HepG2 (cell line): ENCODE results near the gene VSIR. TPM values are rescaled to one million over a fixed set of nuclear protein-coding genes. Genes with fewer than 3 reads are reported as not detected.

ENCODE experiments used
- ATAC-seq: fragments of 200-7000 bp; cut with Tn5 transposase; 3 replicates; pipeline ENCODE4 v1.9.1; 2020; ENCODE audit warnings: mild to moderate bottlenecking, moderate library complexity
- BruUV-seq: library from RNA; stranded (reverse); fragments of 400-500 nt; replicated peaks from 2 replicates; lab custom pipeline; 2021; lab: Mats Ljungman, UMichigan
- CTCF ChIA-PET: fragments of 300-600 bp; formaldehyde crosslinking; extraction: SDS; loops from one replicate; lab custom pipeline; 2021; ENCODE audit warnings: low total read pairs, inconsistent platforms, low intra/inter-chr PET ratio; lab: Yijun Ruan, JAX
- POLR2A ChIA-PET: fragments of 350-600 bp; sonication (Branson Sonifier 250); formaldehyde crosslinking; loops from one replicate; lab custom pipeline; 2020; ENCODE audit warnings: antibody characterized with exemption, inconsistent platforms; lab: Yijun Ruan, JAX
- DNase-seq: peaks from one replicate; pipeline ENCODE4 v3.0.0-alpha.2; 2015; ENCODE audit warnings: low spot score
- FAIRE-seq: peaks from 3 replicates; lab custom pipeline; 2011; peaks lifted over from hg19 to GRCh38; lab: Jason Lieb, UNC
- H2AFZ ChIP-seq: one replicate; pipeline ENCODE4 v1.6.1; 2011; ENCODE audit warnings: low read length, inconsistent platforms
- H3K27ac ChIP-seq: fragments of 300-600 bp; 3 replicates; pipeline ENCODE4 v1.8.0; 2011; ENCODE audit warnings: mixed run types, mild to moderate bottlenecking, mixed read lengths, low read length, inconsistent platforms; ENCODE audit not compliant: insufficient read depth; ENCODE audit errors: extremely low read length
- H3K27me3 ChIP-seq, 2 experiments: fragments of 200-600 bp in 1 of 2; 2 replicates in 1 of 2; 3 replicates in 1 of 2; pipeline versions ENCODE4 v1.6.0 to v1.8.0; 2011; ENCODE audit warnings: low read length in 2 of 2, mild to moderate bottlenecking in 2 of 2, moderate library complexity in 2 of 2, inconsistent platforms in 1 of 2; ENCODE audit not compliant: insufficient read depth in 2 of 2, control insufficient read depth in 1 of 2
- H3K36me3 ChIP-seq, 2 experiments: fragments of 200-600 bp in 1 of 2; replicated peaks in 1 of 2; 2 replicates in 1 of 2; 3 replicates in 1 of 2; pipeline versions ENCODE4 v1.5.1 to v1.8.0; 2011; ENCODE audit warnings: low read length in 2 of 2, inconsistent platforms in 1 of 2; ENCODE audit not compliant: insufficient read depth in 2 of 2, control insufficient read depth in 1 of 2
- H3K4me1 ChIP-seq: 2 replicates; pipeline ENCODE4 v1.5.1; 2012; ENCODE audit warnings: low read length, inconsistent platforms; ENCODE audit not compliant: insufficient read depth
- H3K4me2 ChIP-seq: 2 replicates; pipeline ENCODE4 v1.6.0; 2011; ENCODE audit warnings: low read depth, low read length, inconsistent platforms
- H3K4me3 ChIP-seq, 3 experiments: fragments of 200-600 bp in 1 of 3; sonication (generic), shearing (Covaris generic) in 1 of 3; replicated peaks in 1 of 3; 2 replicates each; pipeline ENCODE4 v1.5.1; 2011 to 2016; ENCODE audit warnings: low read length in 3 of 3, inconsistent platforms in 2 of 3, low read depth in 2 of 3, mild to moderate bottlenecking in 2 of 3, control low read depth in 1 of 3, mixed read lengths in 1 of 3; ENCODE audit not compliant: insufficient read depth in 1 of 3
- H3K79me2 ChIP-seq: one replicate; pipeline ENCODE4 v1.6.1; 2011; ENCODE audit warnings: low read length, inconsistent platforms; ENCODE audit not compliant: insufficient read depth
- H3K9ac ChIP-seq: 2 replicates; pipeline ENCODE4 v1.6.0; 2011; ENCODE audit warnings: mild to moderate bottlenecking, low read depth, low read length, inconsistent platforms; ENCODE audit not compliant: insufficient read depth
- H3K9me3 ChIP-seq: 2 replicates; pipeline ENCODE4 v1.5.1; 2012; ENCODE audit warnings: mild to moderate bottlenecking, low read length
- H4K20me1 ChIP-seq: 2 replicates; pipeline ENCODE4 v1.6.0; 2011; ENCODE audit warnings: inconsistent platforms, mild to moderate bottlenecking, low read length, moderate library complexity; ENCODE audit not compliant: insufficient read depth
- ELF4 ChIP-seq: sonication (generic); formaldehyde crosslinking; IDR thresholded peaks from 2 replicates; pipeline ENCODE4 v1.5.0; 2020; ENCODE audit warnings: missing genetic modification reagents, mild to moderate bottlenecking, moderate library complexity, borderline replicate concordance
- FOXO4 ChIP-seq: sonication (generic); formaldehyde crosslinking; conservative IDR thresholded peaks from 2 replicates; pipeline ENCODE4 v1.8.1; 2023; ENCODE audit warnings: missing genetic modification reagents
- GRHL1 ChIP-seq: sonication (generic); formaldehyde crosslinking; conservative IDR thresholded peaks from 2 replicates; pipeline ENCODE4 v1.8.0; 2022; ENCODE audit warnings: missing genetic modification reagents
- PHF20 ChIP-seq: sonication (generic); formaldehyde crosslinking; IDR thresholded peaks from 2 replicates; pipeline ENCODE4 v1.5.0; 2020; ENCODE audit warnings: mild to moderate bottlenecking, missing genetic modification reagents
- ZNF547 ChIP-seq: sonication (generic); formaldehyde crosslinking; IDR thresholded peaks from 2 replicates; pipeline ENCODE4 v1.5.1; 2020; ENCODE audit warnings: mild to moderate bottlenecking, missing genetic modification reagents
- ZNF556 ChIP-seq: sonication (generic); formaldehyde crosslinking; IDR thresholded peaks from 2 replicates; pipeline ENCODE4 v1.4.0; 2020; ENCODE audit warnings: mild to moderate bottlenecking, missing genetic modification reagents, borderline replicate concordance
- ZNF569 ChIP-seq: sonication (generic); formaldehyde crosslinking; IDR thresholded peaks from 2 replicates; pipeline ENCODE4 v1.5.0; 2020; ENCODE audit warnings: mild to moderate bottlenecking, missing genetic modification reagents, moderate library complexity, borderline replicate concordance
- ZNF616 ChIP-seq: sonication (generic); formaldehyde crosslinking; IDR thresholded peaks from 2 replicates; pipeline ENCODE4 v1.5.0; 2020; ENCODE audit warnings: low read depth, mild to moderate bottlenecking, missing genetic modification reagents
- ZNF768 ChIP-seq: sonication (generic); formaldehyde crosslinking; IDR thresholded peaks from 2 replicates; pipeline ENCODE4 v1.4.0; 2020; ENCODE audit warnings: missing genetic modification reagents
- WGBS: methylation state at CpG from one replicate; pipeline ENCODE4 v1.1.6; 2017; ENCODE audit warnings: low lambda C conversion rate; 5-methylcytosine and 5-hydroxymethylcytosine counted together
- in situ Hi-C: cut with HindIII; loops from 2 replicates; pipeline ENCODE4 v1.10.0; 2017; ENCODE audit warnings: low pct_unique_long_range_greater_than_20kb; ENCODE audit not compliant: extremely low pct_ligation_motif_present
- intact Hi-C: fragments of 100-400 bp; cut with micrococcal nuclease; formaldehyde crosslinking; loops from one replicate; pipeline ENCODE4 v1.10.0; 2022; ENCODE audit not compliant: unreplicated experiment
- polyA plus RNA-seq, 8 experiments: library from polyadenylated mRNA; depleted of rRNA in 3 of 8; stranded (reverse) in 7 of 8; unstranded in 1 of 8; fragments of >200 nt; fragmentation: Illumina TruSeq in 4 of 8; extraction: Trizol in 4 of 8; gene quantifications; 2 replicates each; pipeline versions ENCODE4 v1.2.1 to v1.2.3, GENCODE V29; 2011 to 2016; ENCODE audit warnings: low read depth in 4 of 8, missing spikeins in 1 of 8, mixed read lengths in 1 of 8; ENCODE audit not compliant: insufficient read depth in 1 of 8
- total RNA-seq, 5 experiments: library from RNA; depleted of rRNA; stranded (reverse); fragments of >200 nt; fragmentation: Illumina TruSeq; extraction: Trizol; gene quantifications; 2 replicates each; pipeline ENCODE4 v1.2.3, GENCODE V29; 2016; ENCODE audit warnings: low read depth in 1 of 5

The VSIR gene
- total and polyA plus RNA-seq, 2 of the 13 experiments (the other 11 are each of a cell fraction or from before 2014, with no cell fraction given) = 0.44 to 3.2 TPM

GRCh38 chr10:71707240-71707789 lies 66.0 kb downstream of the VSIR start (continued):
- TF ChIP-seq GRHL1 (CRISPR knock-in tag) = no peak
- no peak for TF ChIP-seq ELF4
- no peak for TF ChIP-seq ZNF556
- no peak for TF ChIP-seq ZNF569 (CRISPR knock-in tag)

- H4K20me1 ChIP-seq = no peaks in the 10 kb centered on the region
- ChIA-PET POLR2A (no interaction called here), CTCF (no interaction called here)
- no peaks in the 10 kb centered on the region for H3K4me1 ChIP-seq
- no peak for ATAC-seq
- intact Hi-C loops (loop anchor here (5.0 kb wide), 1 partner anchor 324 kb away; no protein-coding TSS in a partner anchor), in situ Hi-C loops (no loop called here)
- H3K36me3 ChIP-seq = no peaks in the 10 kb centered on the region
- no peak overlapping the region for H3K27ac ChIP-seq
- WGBS = 24% methylated on average over 21 of the region's 35 CpGs
- H3K9me3 ChIP-seq = no peaks in the 10 kb centered on the region
- FAIRE-seq = no peak
- TF ChIP-seq ZNF547 (CRISPR knock-in tag) (no peak), PHF20 (no peak), ZNF768 (peak; percentile 59; the same call in 1 of the 2 replicates), ZNF616 (no peak), FOXO4 (CRISPR knock-in tag) (no peak)
- no peak overlapping the region for H3K4me2 ChIP-seq
- BruUV-seq = no TSS peak
- peaks cover 4 to 39% of the 10 kb centered on the region in 2 experiments; a peak in 4 of 5 replicates for H3K27me3 ChIP-seq
- no peak overlapping the region for H3K9ac ChIP-seq
- no peaks in the 10 kb centered on the region for H3K79me2 ChIP-seq
- DNase-seq = no peak
- no peak overlapping the region for H2AFZ ChIP-seq
- no peak overlapping the region for H3K4me3 ChIP-seq
Observed at GRCh38 chr10:71706216-71707121, 66.9 kb downstream of the VSIR start.
